Muscle of back (tissue), 11 donors: Measurements from ENCODE around the gene XXYLT1. TPM values are rescaled to one million over a fixed set of nuclear protein-coding genes. Genes with fewer than 3 reads are reported as not detected.

Experiments used
- DNase-seq, 3 donors: peaks; one replicate each; pipeline versions ENCODE4 v3.0.0 to v3.0.0-alpha.2; 2013
- polyA plus RNA-seq, 10 donors: library from polyadenylated mRNA; unstranded; fragments of 120-200 nt; gene quantifications; one replicate each; pipeline ENCODE4 v1.2.1, GENCODE V29; 2013; ENCODE audit not compliant: insufficient read length in 10 of 10

Gene XXYLT1
- polyA plus RNA-seq, 10 donors, result 17.8 to 32.2 (median 22.8) TPM

DNA sequence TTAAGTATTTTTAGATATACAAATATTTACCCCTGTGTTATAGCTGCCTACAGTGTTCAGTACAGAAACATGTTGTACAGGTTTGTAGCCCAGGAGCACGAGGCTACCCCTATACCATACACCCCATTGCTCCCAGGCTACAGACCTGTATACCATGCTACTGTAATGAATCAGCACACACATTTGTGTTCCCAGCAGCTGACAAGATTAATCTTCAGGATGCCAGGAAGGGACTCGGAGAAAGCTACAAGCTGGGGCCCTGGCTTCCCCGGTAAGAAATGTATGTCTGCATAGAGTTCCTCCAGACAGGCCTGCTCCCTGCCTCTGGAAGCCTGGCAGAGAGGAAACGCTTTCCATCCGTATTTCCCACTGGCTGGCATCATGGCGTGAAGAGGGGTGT lies 136.5 kb downstream of the XXYLT1 start:
- DNase-seq, result no peak

DNA sequence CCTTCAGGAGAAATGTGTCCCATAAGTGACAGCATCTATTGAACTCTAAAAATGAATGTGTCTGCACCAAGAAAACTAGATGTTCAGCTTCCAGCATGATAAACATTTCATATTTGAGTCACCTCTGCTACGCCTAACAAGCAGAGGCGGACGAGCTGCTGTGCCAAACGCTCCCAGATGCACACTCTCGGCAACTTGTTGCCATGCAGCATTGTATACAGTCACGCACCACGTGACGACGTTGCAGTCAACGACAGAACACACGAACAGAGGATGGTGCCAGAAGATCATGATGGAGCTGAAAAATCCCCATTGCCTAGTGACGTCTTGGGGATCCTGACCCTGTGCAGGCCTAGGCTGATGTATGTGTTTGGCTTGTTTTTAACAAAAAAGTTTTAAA lies 137.5 kb downstream of the XXYLT1 start:
- DNase-seq, result peak in 1 of 3 donors; percentile 79

DNA sequence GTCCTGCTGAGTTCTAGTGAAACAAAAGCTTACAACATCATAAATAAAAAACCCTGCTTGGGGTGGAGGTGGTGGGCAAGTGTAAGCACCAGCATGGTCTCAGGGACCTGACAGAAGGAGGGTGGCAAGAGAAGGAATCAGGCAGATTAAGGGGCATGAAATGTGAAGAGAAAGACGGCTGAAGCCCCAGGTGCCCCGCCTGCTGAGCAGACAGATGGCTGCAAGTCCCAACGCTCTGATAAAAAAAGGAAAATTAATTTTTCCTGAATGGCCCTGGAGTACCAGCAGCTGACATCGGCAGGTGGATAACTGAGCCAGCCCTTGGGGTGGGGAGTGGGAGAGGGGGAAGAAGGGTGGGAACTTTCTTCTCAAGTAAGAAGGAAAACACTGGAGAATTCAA lies 137.9 kb downstream of the XXYLT1 start:
- no peak for DNase-seq

DNA sequence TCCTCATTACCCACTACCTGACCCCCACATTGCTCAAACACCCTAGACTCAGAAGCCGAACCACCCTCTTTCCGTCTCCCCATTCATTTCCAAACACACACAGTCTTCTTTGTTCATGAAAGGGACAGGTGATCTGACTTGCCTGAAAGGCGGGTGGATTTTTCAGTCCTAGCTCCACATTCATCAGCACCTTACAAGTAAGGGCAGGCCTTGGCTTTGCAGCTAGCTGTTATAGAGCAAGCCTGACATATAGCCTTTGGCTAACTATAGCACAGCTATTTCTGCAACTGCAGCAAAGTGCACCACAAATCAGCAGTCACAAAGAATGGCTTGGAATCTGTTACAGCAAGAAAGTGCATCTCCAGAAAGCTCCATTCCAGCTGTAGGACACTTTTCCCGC lies 139.8 kb downstream of the XXYLT1 start:
- DNase-seq, result no peak

DNA sequence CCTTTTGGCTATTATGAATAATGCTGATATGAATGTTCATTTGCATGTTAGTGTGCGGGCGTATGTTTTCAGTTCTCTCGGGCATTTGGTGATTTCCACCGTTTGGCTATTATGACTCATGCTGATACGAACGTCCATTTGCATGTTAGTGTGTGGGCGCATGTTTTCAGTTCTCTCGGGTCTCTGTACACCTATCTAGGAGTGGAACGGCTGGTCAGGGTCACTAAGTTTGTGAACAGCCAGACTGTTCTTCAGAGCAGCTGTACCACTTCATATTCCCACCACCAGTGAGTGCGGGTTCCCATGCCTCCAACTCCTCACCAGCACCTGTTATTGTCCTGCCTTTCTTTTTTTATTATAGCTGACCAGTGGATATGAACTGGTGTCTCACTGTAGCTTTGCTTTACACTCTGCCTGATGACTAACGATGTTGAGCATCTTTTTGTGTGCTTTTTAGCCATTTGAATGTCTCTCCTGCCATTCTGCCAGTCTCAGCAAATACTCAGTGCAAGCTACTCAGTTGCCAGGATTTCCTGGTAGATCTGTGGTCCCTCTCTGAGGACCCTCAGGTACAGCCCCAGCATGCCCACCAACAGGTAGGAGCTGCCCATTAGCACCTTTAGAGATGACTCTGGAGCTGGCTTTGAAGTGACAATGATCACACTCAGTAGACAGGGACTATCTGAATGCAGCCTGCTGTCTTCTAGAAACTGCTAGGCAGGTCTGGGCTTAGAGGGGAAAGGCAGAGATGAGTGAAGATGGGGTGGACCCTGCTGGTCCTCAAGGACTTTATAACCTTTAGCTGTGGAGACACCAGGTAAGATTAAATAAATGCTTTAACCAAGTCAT lies 141.1 kb downstream of the XXYLT1 start:
- no peak for DNase-seq

DNA sequence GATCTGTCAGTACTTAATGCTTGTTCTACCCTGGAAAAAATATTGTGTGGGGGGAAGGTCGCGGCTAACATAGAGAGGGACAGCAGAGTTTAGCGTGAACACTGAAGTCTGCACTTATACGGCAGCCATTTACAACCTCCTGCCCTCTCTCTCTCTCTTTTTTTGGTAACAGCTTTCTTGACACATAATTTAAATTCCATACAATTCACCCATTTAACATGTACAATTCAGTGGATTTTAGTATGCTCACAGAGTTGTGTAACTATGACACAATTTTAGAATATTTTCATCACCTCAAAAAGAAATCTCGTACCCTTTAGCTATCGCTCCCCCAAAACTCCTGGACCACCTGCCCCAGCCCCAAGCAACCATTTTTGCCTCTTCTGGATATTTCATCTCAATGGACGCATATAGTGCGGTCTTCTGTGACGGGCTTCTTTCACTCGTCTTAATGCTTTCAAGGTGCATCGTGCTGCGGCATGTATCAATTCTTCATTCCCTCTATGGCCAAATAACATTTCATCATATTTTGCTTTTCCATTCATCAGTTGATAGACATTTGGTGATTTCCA lies 141.8 kb downstream of the XXYLT1 start:
- no peak for DNase-seq

DNA sequence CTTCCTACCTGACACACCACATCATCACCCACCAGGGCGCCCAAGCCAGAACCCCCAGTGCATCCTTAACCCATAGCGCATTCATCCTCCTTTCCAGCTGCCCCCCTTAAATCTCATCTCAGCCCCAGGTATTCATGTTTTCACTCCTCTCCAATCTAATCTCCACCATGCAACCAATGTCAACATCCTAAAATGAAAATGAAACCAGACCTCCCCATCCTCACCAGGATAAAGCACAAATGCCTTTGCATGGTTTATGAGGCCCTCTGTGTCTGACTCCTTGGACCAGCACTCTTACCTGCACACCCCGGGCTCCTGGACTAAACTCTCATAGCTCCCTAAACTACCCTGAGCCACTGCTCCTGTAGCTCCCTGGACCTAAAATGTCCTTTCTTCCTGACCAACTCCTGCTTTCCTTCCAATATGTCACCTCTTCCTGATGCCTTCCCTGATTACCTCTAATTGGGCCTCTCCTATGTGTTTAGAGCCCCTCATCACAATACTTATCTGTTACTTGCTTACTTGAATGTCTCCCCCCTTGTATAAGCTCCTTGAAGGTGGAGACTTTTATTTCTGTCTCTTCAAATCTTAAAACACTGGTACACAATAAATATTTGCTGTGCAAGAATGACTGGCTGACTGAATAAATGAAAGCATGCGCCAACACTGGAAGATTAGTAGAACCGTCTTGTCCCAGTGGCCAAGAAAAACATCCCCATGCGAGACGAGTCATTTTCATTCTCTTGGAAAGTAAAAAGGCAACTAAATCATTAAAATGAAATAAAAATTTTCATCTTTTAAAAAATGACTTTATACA lies 142.5 kb downstream of the XXYLT1 start:
- DNase-seq, result no peak

DNA sequence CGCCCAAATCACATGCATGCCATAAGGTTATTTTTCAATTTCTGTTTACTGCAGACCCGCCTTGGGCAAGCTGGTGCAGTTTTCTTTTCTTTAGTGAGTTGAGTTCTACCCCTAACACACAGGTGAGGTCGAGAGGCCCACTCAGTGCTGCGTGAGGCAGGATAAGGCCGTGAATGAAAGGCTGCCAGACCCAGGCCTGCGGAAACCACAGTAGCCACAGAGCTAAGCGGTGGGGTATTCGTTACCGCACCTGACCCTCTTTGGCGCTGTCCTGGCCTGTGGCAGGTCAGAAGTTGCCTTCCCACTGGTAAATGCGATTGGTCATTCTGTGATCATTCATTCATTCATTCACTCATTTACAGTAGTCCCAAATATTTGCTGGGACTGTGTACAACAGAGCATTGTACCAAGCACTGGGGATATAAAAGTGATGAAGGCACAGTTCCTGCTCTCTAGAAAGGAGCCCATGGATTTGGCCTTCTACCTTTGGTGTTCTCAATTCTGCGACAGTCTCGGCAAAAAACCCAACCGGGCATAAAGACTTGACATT lies 144.8 kb downstream of the XXYLT1 start:
- DNase-seq, result no peak

DNA sequence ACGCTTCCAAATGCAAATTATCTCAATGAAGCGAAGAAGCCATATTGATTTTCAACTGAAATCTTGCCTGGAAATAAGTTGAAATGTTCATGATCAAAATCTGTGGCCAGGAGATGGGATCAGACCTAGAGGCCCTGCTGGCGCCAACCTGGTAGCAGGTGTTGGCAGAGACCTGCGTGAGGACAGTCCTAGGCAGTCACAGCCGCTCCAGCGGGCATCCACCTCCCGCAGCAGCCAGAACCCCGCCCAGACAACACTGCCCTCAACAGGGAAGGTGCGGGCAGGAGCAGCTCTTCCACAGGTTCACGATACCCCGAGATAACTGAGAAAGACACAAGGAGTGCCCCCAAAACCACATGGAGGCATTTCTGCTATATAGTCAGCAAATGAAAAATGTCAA lies 145.3 kb downstream of the XXYLT1 start:
- no peak for DNase-seq

DNA sequence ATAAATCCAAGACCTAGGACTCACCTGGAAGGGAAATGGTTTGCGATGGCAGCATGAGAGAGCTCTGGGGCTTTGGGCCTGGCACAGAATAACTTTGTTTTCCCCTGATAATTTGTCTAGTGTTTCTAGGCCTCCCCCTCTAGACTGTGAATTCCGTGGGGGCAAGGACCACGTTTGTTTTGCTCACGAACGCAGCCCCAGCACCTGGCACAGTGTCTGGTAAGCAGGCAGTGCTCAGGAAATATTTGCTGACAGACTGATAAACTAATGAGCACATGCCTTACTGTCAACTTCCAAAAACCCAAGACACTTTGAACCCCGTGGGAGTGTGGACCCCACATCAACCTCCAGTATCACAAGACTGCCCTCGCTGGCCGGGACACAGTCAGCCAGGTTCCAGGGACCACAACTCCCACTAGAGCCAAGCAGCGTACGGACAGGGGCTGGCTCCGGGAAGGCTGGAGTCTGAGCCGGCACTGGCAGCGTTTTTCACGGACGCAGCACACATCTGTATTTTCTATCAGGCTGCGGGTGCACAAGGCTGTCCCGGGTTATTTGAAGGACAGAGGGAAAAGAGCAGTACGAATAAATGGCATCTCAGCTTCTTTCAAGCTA lies 146.5 kb downstream of the XXYLT1 start:
- DNase-seq, result peak in 1 of 3 donors; percentile 68

DNA sequence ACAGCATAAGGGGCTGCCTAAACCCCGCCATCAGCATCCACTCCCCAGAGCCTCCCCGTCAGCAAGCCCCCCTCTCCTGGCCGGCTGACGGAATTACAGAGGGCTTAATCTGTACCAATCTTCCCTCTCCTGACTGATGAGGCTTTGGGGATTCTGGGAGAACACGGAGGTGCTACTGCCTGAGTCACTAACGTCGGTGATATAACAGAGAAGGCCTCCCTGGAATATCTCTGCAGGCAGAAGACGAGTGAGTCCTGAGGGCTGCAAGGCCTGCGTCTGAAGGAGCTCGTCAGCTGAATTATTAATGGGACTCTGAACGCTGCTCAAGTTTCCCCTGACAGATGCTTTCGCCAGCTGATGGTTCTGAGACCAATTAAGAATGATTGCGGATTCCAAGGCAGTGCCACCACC lies 147.7 kb downstream of the XXYLT1 start:
- peak in 1 of 3 donors; percentile 59 for DNase-seq

DNA sequence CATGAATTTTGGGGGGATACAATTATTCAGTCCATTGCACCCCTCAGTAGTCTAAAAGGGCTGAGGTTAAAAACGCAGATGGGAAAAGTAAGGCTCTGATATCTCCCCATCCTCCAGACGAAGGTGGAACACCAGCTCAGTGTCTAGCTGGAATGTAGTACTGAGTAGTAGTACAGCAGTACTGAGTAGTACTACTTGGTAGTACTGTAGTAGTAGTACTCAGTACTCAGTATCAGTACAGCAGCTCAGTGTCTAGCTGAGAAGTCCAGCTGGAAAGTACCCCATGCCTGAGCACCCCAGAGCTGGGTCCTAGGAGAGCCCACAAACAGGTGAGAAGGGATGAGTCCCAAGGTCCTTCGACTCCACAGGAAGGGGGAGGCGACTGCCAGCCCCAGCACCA lies 148.7 kb downstream of the XXYLT1 start:
- no peak for DNase-seq

DNA sequence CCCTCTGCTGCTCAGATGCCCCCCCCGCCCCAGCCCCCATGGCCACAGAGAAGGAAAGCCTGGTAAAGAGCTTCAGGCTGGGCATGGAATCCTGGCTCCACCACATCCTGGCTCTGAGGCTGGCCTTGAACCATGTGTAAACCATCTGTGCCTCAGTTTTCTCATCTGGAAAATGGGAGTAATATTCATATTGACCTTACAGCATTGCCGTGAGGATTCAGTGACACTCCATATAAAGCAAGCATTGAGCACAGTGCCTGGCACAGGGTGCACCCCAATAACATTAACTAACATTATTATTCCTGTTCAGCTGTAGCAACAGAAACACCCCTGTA lies 150.7 kb downstream of the XXYLT1 start:
- no peak for DNase-seq

DNA sequence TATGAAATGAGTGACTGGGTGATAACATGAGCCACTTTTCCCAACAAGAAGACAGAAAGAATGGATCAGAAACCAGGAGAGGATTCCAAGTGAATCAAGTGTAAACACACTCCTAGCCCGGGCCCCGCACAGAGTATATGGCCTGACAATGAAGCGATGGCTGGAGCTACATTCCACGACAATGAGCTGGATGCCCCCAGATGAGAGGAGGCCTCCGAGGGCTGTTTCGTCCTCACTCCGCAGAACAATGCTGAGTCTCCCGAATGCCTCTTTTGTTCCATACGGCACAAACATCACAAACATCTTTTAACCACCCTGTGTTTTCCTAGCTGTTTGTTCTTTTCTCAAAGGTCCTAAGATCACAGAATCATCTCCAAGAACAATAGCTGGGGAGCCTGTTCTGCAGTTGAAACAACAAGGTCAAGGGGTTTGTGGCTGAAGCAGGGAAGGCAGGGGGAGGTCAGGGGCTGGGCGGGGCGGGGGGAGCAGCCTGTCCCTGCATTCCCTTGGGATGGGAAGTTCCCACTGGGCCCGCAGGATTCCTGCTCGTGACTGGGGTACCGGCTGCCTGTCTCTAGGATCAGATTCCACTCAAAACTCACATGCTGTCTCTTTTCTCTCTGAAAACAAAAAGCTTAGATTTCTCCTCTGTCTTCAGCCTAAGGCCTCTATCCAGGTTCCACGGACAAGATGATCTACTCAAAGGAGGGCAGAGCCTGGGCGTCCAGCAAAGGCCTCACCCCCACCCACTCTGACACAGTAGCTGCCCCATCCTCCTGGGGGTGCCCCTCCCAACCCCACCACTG lies 151.3 kb downstream of the XXYLT1 start:
- peak in 2 of 3 donors; percentile 46 to 71 for DNase-seq

DNA sequence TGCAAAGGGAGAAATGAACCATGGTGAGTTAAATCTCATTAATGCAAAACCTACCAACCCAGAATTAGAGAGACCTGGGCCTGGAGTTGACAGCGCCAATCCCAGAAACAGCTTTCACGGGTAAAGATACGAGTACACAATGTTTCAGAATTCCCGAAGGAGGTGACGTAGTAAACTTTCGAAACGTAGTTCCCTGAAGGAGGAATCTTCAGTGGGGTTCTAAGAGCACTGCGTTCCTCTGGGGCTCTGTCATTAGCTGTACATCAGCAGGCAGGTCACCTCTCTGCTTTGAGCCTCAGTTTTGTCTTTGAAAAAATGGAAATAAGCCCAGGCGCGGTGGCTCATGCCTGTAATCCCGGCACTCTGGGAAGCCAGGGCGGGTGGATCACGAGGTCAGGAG lies 152.3 kb downstream of the XXYLT1 start:
- DNase-seq, result no peak

DNA sequence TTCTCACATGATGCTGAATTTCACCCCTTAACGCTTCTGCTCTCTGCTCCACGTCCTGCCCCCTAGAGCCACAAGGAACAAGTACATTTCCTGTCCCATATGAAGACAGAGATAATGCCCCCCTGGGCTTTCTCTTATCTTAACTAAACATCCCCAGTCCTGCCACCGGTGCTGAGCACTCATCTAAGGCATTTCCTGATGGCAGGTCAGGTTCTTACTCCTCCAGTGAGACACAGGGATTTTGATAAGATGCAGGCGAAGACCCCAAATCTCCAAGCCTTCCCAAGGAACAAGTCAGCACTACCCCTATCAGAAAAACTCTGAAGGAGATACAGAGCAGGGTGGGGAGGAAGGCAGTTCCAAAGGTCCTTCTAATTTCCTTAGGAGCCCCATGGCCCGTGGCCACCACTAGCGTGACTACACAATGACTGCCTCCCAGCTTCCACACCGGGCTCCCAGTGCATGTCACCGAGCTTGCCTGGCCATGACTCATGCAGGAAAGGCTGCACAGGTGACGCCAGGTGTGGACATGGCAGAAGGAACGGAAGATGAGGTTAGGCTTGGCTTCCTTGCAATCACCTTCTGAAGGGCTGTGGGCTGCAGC lies 152.9 kb downstream of the XXYLT1 start:
- DNase-seq, result no peak

DNA sequence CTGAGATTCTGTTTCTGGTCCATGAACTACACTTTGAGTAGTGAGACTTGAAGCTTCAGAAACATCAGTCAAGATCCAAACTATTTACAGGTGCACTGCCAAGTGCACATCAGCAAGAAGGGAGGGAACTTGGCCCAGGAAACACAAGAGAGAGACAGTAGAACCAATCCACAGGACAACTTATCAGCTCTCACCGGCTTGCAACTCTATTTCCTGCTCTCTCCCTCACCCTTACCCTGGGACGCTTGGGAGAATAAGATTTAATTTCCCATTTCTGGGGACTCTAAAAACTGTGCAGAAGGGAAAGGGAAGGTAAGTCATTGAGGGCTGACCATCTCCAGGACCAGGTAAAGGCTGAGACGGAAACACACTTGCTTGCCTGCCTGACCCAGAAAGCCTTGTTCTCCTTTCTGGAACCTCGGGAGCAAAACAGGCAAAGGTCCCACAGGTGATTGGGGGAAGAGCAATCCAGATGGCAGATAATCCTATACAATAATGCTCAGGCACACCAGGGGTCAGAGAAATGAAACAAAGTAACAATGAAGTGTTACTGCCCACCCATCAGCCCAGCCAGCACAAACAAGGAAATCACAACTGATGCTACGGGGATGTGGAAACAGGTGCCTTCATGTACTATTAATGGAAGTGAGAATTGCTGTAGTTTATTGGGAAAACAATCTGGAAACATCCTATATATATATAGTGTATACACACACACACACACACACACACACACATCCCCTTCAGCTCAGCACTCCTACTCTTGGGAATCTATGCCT lies 154.4 kb downstream of the XXYLT1 start:
- no peak for DNase-seq

DNA sequence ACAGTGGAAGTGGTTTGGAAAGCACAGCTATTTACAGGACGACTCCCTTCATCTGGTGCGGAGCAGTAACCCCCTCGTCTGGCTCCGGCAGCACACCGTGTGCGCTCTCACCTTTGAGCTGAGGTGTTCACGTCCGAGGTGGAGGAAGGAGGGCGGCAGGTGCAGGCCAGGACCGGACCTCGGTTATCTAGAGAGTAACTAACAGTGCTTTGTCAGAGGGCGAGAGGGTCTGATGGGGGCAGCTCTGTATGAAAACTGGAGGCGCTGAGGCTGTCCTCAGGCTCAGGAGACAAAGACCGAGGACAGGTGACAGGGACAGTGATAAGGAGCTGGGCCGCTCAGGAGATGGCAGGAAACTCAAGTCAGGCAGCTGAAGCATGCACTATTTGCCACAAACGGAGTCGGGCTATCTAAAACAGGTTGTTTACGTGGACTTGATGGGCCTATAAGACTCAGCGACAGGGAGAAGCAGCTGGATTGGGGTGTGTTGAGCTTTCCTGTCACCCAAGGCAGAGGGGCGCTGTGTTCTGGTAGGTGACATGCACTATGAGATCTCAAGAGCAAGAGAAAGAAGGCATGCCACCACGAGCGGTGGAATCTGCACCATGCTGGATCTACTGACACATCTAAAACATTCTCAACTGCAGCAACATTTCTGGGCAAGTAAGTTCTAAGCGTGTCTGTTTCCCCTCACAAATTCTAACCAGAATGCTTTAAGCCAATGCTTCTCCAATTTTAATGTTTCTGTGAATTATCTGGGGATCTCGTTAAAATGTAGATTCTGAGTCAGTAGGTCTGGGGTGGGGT lies 155.2 kb downstream of the XXYLT1 start:
- no peak for DNase-seq
